ENCODE results near the gene KCNJ6.

The KCNJ6 gene

DNA sequence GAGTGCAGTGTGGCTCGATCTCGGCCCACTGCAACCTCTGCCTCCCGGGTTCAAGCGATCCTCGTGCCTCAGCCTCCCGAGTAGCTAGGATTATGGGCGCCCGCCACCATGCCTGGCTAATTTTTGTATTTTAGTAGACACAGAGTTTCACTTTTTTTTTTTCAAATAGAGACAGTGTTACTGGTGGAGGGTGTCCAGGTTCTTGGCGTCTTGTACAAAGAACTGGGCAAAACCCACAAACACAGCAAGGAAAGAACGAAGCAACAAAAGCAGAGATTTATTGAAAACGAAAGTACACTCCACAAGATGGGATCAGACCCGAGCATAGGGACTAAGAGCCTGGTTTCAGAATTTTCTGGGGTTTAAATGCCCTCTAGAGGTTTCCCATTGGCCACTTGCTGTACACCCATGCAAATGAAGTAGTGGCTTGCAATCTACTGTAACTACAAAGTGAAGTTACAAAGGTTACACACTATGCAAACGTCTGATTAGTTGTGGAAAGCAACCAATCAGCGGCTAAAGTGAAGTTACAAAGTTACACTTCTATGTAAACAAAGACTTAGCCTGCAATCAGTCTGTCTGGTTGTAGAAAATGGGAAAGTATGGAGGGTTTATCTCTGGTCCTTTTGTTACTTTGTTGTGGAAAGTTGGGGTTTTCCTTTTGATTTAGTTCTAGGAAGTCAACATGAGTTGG, 350.6 kb downstream of the KCNJ6 start:
- Histone ChIP-seq H3K27me3 (ENCODE audit: control insufficient read depth, insufficient read depth, low read length) (no peaks in the 10 kb centered on the region), H3K27ac (ENCODE audit: low read length) (no peak overlapping the region), H3K4me3 (ENCODE audit: low read length) (no peak overlapping the region), H3K36me3 (ENCODE audit: control insufficient read depth, insufficient read depth, low read length) (no peaks in the 10 kb centered on the region), H3K9me3 (ENCODE audit: control insufficient read depth, insufficient read depth, low read length) (no peaks in the 10 kb centered on the region), H3K4me1 (ENCODE audit: control insufficient read depth, insufficient read depth, low read length) (peaks cover 2% of the 10 kb centered on the region)
- no peak for DNase-seq (ENCODE audit: low read depth, low spot score)
- no CpG with 5 or more reads among the region's 14 CpGs for WGBS (ENCODE audit: insufficient coverage, insufficient read length)

DNA sequence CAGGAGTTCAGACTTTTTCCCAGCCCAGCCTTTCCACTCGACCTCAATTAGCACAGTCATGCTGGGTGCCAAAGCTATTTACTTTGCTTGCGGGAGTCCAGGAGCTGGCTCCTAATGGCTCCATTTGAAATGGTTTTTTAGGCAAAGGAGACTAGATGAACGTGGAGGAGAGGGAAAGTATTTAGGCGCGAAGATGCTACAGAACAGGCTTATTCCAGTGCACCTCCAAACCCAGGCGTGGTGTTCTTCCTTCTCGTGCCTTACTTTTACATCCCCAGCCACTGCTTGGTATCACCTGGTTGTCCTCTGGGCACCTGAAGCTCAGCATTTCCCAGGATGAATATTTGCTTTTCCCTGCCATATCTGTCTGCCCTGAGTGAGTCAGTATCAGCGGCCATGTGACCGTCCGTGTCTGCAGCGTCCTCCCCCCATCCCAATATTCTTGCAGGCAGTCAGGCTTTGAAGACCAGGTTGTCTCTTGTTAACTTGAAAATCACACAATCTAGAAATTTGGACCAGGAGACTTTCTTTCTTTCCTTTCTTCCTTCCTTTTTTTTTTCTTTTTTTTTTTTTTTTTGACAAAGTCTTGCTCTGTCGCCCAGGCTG, 351.2 kb downstream of the KCNJ6 start:
- H3K4me3 ChIP-seq (ENCODE audit: low read length) = no peak overlapping the region
- peaks cover 2% of the 10 kb centered on the region for H3K4me1 ChIP-seq (ENCODE audit: control insufficient read depth, insufficient read depth, low read length)
- DNase-seq (ENCODE audit: low read depth, low spot score) = no peak
- H3K9me3 ChIP-seq (ENCODE audit: control insufficient read depth, insufficient read depth, low read length) = no peaks in the 10 kb centered on the region
- H3K27ac ChIP-seq (ENCODE audit: low read length) = no peak overlapping the region
- no CpG with 5 or more reads among the region's 12 CpGs for WGBS (ENCODE audit: insufficient coverage, insufficient read length)
- H3K36me3 ChIP-seq (ENCODE audit: control insufficient read depth, insufficient read depth, low read length) = no peaks in the 10 kb centered on the region
- H3K27me3 ChIP-seq (ENCODE audit: control insufficient read depth, insufficient read depth, low read length) = no peaks in the 10 kb centered on the region

DNA sequence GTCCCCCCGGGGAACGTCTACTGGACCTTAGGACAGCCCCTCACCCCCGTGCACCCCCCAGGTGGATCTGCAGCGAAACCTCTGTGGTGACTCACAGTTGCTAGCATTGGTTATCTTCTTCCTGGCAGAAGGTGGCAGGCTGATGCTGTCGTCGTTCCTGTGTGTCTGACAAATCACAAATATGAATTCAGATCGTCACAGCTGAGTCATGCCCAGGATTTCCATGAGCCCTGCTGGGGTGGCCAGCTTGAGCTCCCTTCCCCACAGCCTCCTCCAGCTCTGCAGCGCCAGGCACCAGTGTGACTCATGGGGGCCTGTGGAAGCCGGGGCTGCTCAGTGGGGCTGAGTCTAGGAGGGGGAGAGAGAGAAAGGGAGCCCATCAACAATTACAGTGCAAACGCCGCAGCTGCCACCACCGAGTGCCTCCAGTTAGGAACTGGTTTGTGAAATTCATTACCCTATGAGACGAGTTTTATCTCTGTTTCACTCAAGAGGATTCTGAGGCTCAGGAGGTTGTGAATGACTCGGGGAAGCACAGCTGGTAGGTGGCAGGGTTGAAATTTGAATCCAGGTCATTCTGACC, 351.8 kb downstream of the KCNJ6 start:
- WGBS (ENCODE audit: insufficient coverage, insufficient read length) = no CpG with 5 or more reads among the region's 14 CpGs
- no peaks in the 10 kb centered on the region for H3K27me3 ChIP-seq (ENCODE audit: control insufficient read depth, insufficient read depth, low read length)
- H3K4me1 ChIP-seq (ENCODE audit: control insufficient read depth, insufficient read depth, low read length) = peaks cover 2% of the 10 kb centered on the region
- H3K9me3 ChIP-seq (ENCODE audit: control insufficient read depth, insufficient read depth, low read length) = no peaks in the 10 kb centered on the region
- no peak for DNase-seq (ENCODE audit: low read depth, low spot score)
- no peak overlapping the region for H3K27ac ChIP-seq (ENCODE audit: low read length)
- H3K4me3 ChIP-seq (ENCODE audit: low read length) = no peak overlapping the region; the same call in 1 of the 2 replicates
- H3K36me3 ChIP-seq (ENCODE audit: control insufficient read depth, insufficient read depth, low read length) = no peaks in the 10 kb centered on the region

DNA sequence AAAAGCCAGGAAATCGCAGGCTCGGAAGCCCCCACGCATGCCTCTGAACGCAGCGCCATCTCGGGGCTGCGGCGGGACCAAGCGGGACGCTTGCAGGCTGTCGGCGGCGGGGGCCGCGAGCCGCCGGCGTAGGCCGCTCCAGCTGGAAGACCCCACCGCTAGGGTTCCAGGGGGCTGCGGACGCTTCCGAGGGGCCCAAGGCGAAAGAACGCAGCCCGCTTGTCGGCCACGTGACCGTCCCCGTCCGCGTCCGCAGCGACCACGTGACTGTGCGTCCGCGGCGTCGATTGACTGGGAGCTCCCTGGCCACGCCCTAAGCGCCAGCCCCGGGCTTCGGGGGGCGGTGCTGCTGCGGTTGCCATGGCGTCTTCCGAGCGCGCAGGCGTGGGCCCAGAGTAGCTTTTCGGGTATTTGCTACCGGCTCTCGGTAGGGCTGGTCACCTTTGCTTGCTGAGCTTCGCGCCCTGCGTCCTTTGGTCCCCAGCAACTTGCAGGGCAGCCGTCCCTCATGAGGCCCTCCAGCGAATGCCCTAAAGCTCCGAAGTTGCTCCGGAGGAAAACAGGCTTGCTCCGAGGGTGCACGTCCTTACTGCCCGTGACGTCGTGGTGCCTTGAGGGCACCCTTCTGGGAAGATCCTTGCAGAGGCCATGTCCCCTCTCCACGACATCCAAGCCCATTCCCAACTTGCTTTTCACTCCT, 352.5 kb downstream of the KCNJ6 start:
- WGBS (ENCODE audit: insufficient coverage, insufficient read length) = no CpG with 5 or more reads among the region's 67 CpGs
- Histone ChIP-seq H3K4me3 (ENCODE audit: low read length) (no peak overlapping the region; the same call in 1 of the 2 replicates), H3K27me3 (ENCODE audit: control insufficient read depth, insufficient read depth, low read length) (no peaks in the 10 kb centered on the region), H3K4me1 (ENCODE audit: control insufficient read depth, insufficient read depth, low read length) (peaks cover 2% of the 10 kb centered on the region), H3K36me3 (ENCODE audit: control insufficient read depth, insufficient read depth, low read length) (no peaks in the 10 kb centered on the region), H3K27ac (ENCODE audit: low read length) (no peak overlapping the region), H3K9me3 (ENCODE audit: control insufficient read depth, insufficient read depth, low read length) (no peaks in the 10 kb centered on the region)
- DNase-seq (ENCODE audit: low read depth, low spot score) = peak; percentile 76

DNA sequence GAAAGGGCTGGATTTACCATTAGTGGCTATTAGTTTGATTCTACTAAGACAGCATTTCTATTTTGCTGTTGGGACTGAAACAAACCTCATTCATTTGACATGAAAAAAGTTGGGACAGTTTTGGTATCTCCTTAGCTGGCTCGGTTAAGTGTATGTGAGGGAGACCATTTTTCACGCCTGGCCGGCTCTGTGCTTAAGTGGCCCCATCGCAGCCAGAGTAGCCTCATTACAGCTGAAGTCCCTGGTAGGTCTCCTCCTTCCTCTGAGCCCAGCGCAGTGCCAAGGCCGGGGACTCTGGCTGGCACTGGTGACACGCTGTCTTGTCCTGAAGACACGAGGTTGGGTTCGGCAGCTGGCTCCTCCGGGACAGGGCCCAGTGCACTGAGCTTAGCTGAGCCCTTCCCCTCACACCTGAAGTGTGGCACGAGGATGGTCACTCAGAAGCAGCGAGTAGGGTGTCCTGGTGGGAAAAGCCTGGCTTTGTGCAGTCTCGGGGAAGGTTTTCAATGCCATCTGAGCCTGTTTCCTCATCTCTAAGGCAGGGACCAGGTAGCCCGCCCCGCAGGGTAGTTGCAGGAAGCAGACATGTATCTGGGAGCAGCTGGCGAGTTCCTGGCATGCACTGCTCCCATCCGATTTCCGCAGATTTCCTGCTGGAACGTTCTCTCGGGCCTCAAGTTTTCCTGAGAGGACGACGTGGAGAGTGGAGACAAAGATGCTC, 353.2 kb downstream of the KCNJ6 start:
- WGBS (ENCODE audit: insufficient coverage, insufficient read length) = no CpG with 5 or more reads among the region's 22 CpGs
- Histone ChIP-seq H3K4me3 (ENCODE audit: low read length) (no peak overlapping the region), H3K27ac (ENCODE audit: low read length) (no peak overlapping the region), H3K36me3 (ENCODE audit: control insufficient read depth, insufficient read depth, low read length) (no peaks in the 10 kb centered on the region), H3K9me3 (ENCODE audit: control insufficient read depth, insufficient read depth, low read length) (no peaks in the 10 kb centered on the region), H3K4me1 (ENCODE audit: control insufficient read depth, insufficient read depth, low read length) (peaks cover 2% of the 10 kb centered on the region), H3K27me3 (ENCODE audit: control insufficient read depth, insufficient read depth, low read length) (no peaks in the 10 kb centered on the region)
- no peak for DNase-seq (ENCODE audit: low read depth, low spot score)

DNA sequence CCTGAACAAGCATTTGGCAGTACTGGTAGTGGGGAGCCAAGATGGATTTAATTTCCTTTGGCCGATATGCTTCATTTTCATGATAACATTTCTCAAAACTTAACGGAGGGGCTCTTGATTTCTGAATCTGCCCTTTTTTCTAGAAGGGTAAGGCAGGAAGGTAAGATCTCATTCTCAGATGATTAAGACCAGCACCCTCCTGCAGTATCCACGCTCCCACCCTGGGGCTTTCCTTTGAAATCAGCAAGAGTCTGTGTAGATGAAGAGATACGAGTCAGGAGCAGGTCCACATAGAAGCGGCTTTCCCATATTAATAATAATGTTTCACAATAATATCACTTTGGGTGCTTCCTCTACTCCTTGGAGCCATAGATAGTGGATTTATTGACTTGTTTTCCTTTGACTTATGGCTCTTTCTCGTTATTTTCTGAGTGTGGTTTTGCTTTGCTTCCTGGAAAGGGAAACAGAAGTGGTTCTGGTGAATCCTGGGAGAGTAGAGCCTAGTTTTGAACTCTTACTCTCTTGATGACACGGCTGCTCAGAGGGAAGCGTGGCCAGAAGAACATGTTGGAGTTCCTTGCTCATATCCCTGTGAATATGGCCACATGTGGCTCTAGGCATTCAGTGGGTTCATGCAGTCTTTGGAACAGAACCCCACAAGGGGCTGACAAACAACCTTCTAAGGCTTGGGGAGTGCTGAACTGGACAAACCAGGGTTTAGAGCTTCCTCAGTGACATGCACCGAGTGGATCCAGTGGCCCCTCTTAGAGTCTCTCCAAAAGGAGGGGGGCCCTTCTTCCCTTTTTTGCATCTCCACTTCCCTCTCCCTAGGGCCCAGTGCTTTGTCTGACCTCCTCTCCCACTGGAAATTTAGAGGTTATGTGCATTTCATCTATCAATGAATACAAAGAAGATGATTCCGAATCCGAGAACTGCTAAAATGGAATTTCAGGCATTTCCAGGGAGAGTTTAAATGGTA, 354.0 kb downstream of the KCNJ6 start:
- Histone ChIP-seq H3K4me1 (ENCODE audit: control insufficient read depth, insufficient read depth, low read length) (peaks cover 2% of the 10 kb centered on the region), H3K27me3 (ENCODE audit: control insufficient read depth, insufficient read depth, low read length) (no peaks in the 10 kb centered on the region), H3K36me3 (ENCODE audit: control insufficient read depth, insufficient read depth, low read length) (no peaks in the 10 kb centered on the region), H3K9me3 (ENCODE audit: control insufficient read depth, insufficient read depth, low read length) (no peaks in the 10 kb centered on the region), H3K4me3 (ENCODE audit: low read length) (no peak overlapping the region), H3K27ac (ENCODE audit: low read length) (no peak overlapping the region)
- DNase-seq (ENCODE audit: low read depth, low spot score) = no peak
- no CpG with 5 or more reads among the region's 11 CpGs for WGBS (ENCODE audit: insufficient coverage, insufficient read length)

DNA sequence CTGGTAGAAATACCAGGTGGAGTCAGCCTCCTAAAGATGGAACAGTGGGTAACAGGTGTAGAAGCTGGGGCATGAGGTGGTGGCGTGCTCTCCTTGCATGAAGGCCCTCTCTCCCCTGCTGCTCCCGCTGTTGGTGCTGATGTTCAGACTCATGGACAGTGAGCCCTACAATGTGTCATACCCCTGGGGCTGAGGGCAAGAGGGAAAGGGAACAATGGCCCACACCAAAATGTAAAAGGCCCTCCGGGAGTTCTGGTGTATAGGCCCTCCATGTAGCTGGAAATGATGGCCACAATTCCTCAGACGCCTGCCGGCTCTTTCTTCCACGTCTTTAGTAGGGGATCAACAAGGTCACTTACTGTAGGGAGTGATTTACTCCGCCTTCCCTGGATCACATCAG, 354.8 kb downstream of the KCNJ6 start:
- WGBS (ENCODE audit: insufficient coverage, insufficient read length) = no CpG with 5 or more reads among the region's 7 CpGs
- H3K4me1 ChIP-seq (ENCODE audit: control insufficient read depth, insufficient read depth, low read length) = peaks cover 2% of the 10 kb centered on the region
- no peak overlapping the region for H3K27ac ChIP-seq (ENCODE audit: low read length)
- no peaks in the 10 kb centered on the region for H3K36me3 ChIP-seq (ENCODE audit: control insufficient read depth, insufficient read depth, low read length)
- no peaks in the 10 kb centered on the region for H3K27me3 ChIP-seq (ENCODE audit: control insufficient read depth, insufficient read depth, low read length)
- DNase-seq (ENCODE audit: low read depth, low spot score) = no peak
- H3K9me3 ChIP-seq (ENCODE audit: control insufficient read depth, insufficient read depth, low read length) = no peaks in the 10 kb centered on the region
- no peak overlapping the region for H3K4me3 ChIP-seq (ENCODE audit: low read length)

DNA sequence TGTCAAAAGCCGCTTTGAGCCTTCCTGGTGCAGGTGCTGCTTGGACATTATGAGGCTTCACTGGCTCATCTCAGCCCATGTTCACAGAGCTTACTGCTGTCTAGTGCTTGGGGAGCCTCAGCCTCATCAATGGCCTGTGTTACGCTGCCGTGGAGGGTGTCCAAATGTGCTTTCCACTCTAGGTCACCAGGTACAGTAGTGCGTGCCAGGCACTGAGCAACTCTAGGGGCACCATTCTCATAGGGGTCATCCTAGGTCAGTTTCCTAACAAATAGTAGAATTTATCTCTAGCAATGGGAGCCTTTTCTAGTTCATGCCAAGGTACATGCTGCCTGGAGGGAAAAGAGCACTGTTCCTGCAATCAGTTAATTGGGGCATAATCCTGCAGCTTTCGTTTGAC, 355.9 kb downstream of the KCNJ6 start:
- H3K4me1 ChIP-seq (ENCODE audit: control insufficient read depth, insufficient read depth, low read length) = peaks cover 2% of the 10 kb centered on the region
- no peaks in the 10 kb centered on the region for H3K9me3 ChIP-seq (ENCODE audit: control insufficient read depth, insufficient read depth, low read length)
- H3K36me3 ChIP-seq (ENCODE audit: control insufficient read depth, insufficient read depth, low read length) = no peaks in the 10 kb centered on the region
- DNase-seq (ENCODE audit: low read depth, low spot score) = no peak
- H3K27ac ChIP-seq (ENCODE audit: low read length) = no peak overlapping the region
- no peak overlapping the region for H3K4me3 ChIP-seq (ENCODE audit: low read length)
- WGBS (ENCODE audit: insufficient coverage, insufficient read length) = no CpG with 5 or more reads among the region's 5 CpGs
- no peaks in the 10 kb centered on the region for H3K27me3 ChIP-seq (ENCODE audit: control insufficient read depth, insufficient read depth, low read length)

DNA sequence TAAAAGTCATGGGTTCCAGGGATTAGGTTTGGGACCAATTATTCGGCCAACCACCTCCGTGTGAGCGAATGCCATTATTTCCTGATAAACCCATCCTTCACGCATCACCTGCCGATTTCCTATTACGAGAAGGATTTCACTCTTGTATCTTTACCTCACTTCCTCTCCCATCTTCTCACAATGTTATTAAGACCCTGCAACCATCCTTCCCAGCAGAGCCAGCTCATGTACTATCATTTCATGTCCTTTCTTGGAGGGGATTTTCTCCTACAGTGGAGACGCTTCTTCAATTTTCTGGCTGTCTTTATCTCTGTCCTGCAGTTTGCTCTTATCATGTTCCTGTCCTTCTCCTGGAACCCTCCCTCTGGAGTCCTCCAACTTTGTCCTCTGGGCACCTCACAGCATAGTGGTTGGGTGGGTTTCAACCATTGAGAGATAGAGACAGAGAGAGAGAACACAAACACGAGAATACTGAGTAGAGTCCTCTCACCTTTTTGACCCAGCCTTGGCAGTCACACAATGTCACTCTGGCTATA, 357.5 kb downstream of the KCNJ6 start:
- H3K4me1 ChIP-seq (ENCODE audit: control insufficient read depth, insufficient read depth, low read length) = no peaks in the 10 kb centered on the region
- WGBS (ENCODE audit: insufficient coverage, insufficient read length) = no CpG with 5 or more reads among the region's 8 CpGs
- H3K9me3 ChIP-seq (ENCODE audit: control insufficient read depth, insufficient read depth, low read length) = no peaks in the 10 kb centered on the region
- H3K27me3 ChIP-seq (ENCODE audit: control insufficient read depth, insufficient read depth, low read length) = no peaks in the 10 kb centered on the region
- H3K36me3 ChIP-seq (ENCODE audit: control insufficient read depth, insufficient read depth, low read length) = no peaks in the 10 kb centered on the region
- no peak for DNase-seq (ENCODE audit: low read depth, low spot score)
- no peak overlapping the region for H3K4me3 ChIP-seq (ENCODE audit: low read length)
- H3K27ac ChIP-seq (ENCODE audit: low read length) = no peak overlapping the region
